ELF-1 (cell line): ENCODE results near the gene CKM.
A peak's percentile ranks its signal among the peaks of the same experiment; 100 is the strongest.

Experiments
- DNase-seq: peaks from one replicate; pipeline ENCODE4 v3.0.0-alpha.2; 2016; ENCODE audit warnings: low read depth, low spot score

Gene CKM

DNA sequence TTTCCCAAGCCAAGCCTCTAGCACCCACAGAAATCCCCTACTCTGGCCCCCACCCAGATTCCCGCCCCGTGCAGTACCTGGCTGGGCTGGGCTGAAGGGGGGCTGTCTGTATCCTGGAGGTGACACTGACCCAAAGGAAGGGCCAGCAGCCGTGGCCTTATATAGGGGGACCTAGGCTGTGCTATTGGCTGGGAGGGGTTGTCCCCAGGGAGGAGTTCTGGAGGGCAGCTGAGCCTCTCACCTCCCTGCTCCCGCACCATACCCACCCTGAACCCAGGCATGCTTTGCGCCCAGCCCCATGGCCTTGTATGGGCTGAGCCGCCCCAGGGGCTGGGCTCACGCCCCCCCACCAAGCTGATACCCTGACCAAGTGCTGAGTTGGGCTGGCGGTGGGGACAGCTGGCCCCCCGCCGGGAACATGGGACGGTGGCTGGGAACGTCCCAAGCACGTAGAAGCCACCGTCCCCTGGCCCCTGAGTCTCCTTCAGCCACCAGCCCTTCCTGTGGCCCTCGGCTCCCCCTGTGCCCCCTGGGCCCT, at the start of gene CKM:
TSS of gene CKM (minus strand) at position 132 of the 538 bp plus-strand sequence. CDS start 3,162 bp downstream, outside the sequence.
- no peak for DNase-seq

DNA sequence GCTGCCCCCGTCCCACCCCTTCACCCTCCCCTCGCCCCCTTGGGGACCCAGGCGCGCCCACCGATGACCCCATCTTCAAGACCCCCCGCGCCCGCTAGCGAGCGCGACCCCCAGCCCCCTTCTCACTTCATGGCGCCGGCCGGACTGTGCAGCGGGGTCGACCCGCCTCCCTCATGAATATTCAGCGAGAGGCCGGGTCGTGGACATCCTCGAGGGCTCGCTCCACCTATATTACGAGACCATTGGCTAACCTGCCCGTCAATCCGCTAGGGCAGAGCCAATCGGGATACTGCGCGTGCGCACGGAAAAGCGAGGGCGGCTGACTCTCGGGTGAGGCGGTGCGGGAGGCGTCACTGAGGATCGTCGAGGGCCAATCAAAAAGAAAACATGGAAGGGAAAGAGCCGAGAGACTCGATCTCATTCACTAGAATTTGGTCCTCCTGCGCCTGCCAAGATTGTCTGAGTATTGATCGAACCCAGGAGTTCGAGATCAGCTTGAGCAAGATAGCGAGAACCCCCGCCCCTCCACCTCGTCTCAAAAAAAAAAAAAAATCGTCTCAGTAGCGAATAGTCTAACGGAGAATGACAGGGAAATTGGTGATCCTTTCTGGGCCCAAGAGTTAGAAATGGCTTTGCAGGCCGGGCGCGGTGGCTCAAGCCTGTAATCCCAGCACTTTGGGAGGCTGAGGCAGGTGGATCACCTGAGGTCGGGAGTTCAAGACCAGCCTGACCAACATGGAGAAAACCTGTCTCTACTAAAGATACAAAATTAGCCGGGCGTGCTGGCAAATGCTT, 47.9 kb upstream of the CKM start, which contains the start of gene ERCC2:
TSS of gene ERCC2 (minus strand) at position 164 of the 795 bp plus-strand sequence. CDS start at position 131, 33 bp downstream.
- peak; percentile 99 for DNase-seq

DNA sequence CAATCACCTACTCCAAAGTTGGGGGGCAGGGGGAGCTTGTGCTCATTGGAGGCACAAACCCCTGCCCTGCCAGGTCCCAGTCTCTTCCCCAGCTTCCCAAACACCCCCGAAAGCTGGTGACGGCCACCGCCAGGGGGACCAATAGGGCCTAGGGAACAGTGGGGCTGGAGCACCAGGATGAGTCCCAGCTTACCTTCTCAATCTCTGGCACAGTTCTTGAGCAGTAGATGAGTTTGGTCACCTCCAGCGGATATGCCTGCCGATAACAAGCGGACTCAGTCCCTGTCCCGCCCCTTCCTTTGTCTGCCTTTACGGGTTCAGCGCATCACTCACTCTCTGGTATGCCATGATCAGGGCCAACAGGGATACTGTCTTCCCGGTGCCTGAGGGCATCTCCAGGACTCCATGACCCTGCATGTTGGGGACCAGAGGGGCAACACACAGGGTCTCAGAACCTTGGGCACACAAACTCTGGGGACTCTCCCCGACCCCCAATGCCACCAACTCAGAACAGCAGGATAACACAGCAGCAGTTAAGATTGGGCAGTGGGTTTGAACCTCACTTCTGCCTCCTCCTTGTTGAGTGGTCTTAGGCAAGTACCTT, 46.2 kb upstream of the CKM start:
- DNase-seq = peak; percentile 79

DNA sequence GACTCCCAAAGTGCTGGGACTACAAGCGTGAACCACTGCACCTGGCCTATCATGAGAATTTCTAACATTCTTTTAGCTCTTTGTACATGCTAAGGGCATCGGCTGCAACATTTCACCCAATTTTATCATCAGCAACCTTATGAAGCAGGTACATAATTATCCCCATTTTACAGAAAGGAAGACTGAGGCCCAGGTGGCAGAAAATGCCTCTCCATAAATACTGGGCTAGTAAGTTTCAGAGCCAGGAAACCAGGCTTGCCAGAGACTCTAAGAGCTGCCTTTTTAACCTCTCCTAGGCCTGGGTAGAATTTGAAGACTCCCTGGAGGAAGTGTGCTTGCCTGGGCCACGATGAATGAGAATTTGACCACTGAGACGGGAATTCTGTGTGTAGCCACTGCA, 45.5 kb upstream of the CKM start:
- DNase-seq = no peak

DNA sequence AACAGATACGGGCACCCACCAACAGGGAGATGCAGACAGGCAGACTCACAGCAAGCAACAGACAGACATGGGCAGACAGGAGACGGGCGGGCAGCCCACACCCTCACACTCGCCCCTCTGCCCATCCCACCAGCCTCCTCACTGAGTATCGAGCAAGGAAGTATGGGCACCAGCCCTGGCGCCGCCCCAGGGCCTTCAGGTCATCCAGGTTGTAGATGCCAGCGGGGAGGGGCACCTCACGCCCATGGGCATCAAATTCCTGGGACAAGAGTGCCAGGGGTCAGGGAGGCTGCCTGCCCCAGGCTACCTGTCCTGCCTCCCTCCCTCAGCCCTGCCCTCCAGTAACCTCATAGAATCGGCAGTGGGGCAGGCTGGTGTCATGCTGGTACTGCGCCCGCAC, 42.0 kb upstream of the CKM start:
- no peak for DNase-seq

DNA sequence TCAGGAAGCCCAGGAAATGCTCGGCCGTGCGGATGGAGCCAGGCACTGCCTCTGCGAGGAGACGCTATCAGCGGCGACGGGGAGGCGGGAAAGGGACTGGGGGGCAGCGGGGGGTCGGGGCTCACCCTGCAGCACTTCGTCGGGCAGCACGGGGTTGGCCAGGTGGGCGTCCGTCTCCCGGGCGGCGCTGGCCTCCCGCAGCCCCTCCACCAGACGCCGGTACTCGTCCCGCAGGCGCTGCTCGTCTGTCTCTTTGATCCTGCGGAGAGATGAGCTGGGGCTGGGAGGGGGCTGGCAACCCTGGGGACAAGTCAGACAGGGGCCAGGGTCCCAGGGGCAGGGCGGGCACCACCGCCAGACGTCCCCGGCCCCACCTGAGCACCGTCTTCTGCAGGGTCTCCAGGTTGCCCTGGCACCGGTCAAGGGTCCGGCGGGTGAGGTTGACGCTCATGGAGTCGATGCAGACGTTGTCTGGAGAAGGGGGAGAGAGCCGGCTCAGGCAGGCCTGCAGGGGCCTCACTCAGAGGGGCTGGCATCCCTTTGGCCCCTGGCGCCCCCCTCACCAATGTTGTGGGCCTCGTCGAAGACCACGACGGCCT, 41.3 kb upstream of the CKM start:
- DNase-seq = no peak

DNA sequence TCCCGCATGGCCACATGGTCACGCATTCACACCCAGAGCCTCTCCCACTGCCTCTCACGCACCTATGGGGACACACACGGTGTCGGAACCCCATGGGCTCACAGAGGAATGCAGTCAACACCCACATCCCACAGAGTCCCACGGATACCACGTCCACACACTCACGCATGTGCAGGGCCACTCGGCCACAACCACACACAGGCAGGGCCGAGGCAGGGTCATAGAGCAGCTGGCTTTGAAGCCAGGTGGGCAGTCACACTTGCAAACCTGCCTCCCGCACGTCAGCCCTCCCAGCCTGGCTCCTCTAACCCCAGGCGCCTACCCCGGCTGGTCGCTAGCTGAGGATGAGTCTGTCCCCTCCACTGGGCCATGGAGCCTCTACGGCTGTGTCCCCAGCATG, 39.6 kb upstream of the CKM start:
- DNase-seq = no peak

DNA sequence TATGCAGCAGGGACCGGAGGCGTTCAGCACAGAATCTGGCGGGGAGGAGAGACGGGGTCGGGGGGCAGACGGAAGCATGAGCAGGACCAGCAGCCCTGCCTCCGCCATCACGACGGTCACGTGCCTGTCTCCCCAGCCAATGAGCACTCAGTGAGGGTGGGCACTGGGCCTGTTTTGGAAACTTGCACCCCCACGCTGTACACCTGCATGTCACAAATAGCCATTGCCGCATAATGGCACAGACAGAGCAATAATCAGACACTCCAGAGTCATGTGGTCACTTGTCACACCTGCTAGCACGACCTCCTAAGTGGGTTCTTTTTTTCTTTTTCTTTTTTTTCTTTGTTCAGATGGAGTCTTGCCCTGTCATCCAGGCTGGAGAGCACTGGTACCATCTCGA, 38.9 kb upstream of the CKM start:
- no peak for DNase-seq

DNA sequence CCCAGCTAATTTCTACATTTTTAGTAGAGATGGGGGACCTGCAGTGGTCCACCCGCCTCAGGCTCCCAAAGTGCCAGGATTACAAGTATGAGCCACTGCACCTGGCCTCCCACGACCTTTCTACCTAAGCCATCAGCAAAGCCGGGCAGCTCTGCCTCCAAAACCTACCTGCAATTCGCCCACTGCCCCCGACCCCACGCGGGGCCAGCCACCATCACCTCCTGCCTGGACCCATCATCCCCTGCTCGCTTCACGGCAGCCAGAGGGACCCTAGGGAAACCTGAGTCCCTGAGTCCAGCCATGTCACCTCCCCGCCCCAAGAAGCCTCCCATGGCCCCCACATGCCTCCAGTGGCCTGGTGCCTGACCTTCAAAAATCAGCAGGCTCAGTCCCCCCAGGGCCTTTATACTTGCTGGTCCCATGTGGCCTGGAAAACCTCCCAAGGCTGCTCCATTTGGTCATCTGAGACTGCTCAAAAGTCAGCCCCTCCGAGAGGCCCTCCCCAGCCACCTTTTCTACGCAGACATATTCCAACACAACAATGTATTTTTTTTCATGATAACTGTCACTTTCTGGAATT, 35.6 kb upstream of the CKM start:
- no peak for DNase-seq

DNA sequence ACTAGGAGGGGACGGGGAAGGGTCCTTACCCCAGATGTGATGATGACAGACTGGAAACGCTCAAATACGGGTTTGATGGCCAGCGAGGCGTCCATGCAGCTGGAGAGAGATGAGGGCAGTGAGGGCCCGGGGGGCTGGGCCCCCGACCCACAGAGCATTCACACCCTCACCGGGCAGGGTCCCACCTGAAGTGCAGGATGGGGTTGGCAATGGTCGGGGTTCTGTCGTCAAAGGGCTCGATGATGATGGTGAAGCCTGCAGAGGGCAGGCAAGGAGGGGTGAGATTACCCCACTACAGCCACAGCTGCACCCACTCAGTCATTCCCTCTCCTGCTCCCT, 34.7 kb upstream of the CKM start:
- no peak for DNase-seq

DNA sequence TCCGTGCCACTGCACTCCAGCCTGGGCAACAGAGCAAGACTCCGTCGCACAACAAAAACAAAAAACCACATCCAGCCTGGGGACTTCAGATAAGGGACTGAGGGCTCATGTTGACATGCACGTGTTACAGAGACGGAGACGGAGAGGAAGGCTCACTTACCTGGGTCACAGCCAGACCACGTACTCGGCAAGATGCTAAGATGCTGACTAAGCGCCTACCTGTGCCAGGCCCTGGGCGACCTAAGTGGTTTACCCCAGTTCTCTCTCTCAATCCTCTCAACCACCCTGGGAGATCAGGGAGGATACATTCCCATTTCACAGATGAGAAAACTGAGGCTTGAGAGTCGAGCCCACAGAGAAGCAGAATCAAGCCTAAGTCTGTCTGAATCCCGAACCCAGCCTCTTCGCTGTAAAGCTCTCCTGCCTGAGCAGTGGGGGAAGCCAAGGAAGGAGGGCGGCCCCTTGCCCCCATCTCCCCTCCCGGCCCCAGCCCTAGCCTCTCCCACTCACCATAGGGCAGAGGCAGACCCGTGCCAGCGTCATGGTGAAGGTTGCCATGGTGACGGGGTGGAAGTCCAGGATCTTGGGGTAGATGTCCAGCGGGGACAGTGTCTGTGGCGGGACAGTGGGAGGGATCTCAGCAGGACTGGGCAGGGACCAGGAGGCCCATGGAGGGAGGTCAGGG, 34.2 kb upstream of the CKM start:
- DNase-seq = no peak

DNA sequence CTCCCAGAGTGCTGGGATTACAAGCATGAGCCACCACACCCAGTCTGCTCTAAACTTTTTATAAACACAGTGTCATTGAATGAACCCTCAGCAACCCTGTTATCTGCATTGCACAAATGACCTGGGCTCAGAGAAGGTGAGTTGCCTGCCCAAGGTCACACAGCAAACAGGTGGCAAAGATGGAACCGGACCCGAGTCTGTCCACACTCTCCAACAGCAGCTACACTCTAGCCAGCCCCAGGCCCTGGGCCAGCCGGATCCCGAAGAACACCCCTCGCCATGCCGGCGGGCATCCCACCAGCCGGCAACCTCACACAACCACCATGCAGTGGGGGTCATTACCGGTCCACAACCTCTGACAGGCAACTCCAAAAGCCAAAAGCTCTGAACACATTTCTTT, 33.2 kb upstream of the CKM start:
- DNase-seq = no peak

DNA sequence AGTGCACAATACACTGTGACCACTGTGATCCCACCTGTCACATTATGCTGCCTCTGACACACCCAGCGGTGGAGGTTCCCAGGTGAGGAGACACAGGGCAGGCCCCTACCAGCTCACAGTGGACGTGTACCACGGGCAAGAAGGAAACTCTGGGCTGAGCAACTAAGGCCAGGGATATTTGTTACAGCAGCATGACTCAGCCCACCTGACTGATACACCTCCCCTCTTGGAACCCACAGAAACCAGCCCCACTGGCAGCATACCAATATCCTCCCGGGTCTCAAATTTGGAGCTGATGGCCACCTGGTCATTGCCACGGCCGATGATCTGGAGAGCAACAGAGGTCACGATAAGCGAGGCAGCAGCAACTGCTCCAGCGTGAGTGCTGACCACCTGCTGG, 32.7 kb upstream of the CKM start:
- no peak for DNase-seq

DNA sequence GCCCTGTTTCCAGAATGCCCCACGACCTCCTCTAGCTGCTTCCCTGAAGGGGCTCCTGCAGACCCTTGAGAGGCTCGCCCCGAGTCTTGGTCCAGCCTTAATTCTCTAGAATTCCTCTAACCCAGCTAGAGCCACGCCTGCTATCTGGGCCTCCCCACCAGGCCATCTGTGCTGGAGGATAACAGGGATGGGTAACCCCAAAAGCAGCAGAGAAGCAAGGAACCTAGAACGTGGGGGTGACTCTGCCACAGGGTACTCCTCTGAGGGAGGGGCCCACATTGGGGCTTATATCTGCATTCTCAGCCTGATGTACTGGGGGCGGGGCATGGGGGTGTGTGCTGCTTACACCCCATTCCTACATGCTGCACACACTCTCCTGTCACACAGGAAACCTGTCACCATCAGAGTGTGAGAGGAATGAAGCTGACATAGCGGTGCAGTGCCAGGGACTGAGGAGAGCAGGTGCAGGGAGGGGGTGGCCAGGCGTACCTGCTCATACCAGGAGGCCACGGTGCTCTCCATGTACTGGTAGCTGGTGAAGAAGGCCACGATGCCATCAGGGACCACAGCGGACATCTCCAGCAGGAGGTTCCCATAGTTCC, 31.7 kb upstream of the CKM start:
- DNase-seq = no peak

DNA sequence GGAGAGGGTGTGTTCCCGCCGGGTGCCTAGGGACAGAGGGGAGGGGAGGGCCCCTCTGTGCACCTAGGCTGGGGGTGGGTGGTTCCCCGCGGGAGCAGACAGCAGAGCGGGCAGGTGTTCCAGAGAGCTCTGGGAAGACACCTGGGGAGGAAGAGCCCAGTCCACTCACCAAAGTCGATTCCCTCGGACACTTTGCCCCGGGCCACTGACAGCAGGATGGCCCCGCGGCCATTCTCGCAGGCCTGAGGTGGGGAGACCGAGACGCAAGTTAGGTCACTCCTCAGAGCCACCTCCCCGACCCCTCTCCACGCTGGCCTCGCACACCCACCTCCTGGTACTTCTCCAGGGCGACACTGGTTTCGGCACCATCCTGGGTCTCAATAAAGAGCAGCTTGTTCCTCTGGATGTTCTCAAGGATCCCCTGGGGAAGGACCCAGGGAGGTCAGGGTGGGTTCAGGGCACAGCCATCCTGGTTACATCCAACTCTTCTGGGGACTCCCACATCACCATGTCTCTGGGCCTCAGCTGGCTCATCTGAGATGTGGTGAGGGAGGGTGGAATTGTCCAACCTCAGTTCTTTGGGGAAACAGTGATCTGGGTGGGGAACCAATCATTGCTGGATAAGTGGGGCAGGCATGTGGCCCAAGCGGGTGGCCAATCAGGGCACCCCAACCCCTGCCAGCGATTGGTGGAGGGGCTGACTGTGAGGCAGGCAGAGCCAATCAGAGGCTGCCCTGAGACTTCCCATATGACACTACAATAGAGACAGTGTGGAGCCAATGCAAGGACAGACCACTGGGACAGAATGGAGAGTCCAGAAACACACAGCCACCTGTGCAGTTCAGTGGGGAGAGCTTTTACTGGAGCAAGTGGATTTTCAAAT, 30.5 kb upstream of the CKM start:
- no peak for DNase-seq

DNA sequence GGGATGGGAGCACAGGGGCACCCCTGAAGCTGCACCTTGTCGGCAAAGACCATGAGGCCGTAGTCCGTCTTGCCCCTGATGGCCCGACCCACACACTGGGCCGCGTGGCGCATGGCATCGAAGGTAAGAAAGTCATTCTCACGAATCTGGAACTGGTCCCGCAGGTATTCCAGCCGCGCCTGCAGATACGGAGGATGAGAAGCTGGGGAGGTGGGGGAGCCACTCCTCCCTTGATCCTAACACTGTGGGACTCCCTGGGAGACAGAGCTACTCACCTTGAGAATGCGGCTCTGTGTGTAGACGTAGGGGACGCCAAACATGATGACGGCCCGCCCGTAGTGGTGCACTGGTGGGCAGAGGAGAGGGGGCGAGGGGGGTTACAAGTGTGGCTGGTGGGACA, 29.8 kb upstream of the CKM start:
- no peak for DNase-seq

DNA sequence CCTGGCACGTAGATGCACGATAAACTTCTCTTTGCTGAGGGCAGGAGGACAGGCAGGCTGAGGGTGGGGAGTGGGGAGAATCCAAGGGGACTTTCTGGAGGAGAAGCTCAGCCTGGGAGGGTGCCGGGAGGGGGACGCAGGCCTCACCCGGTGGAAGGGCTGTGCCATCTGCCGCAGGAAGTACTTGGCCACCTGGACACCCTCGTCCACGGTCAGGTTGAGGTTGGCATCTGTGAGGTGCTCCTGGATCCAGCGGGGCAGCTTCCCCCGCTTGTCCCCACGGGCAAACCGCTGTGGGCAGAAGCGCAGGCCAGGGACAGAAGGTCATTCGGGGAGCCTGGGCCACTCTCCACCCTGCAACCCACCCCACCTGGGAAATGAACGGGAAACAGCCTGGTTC, 29.4 kb upstream of the CKM start:
- DNase-seq = no peak

DNA sequence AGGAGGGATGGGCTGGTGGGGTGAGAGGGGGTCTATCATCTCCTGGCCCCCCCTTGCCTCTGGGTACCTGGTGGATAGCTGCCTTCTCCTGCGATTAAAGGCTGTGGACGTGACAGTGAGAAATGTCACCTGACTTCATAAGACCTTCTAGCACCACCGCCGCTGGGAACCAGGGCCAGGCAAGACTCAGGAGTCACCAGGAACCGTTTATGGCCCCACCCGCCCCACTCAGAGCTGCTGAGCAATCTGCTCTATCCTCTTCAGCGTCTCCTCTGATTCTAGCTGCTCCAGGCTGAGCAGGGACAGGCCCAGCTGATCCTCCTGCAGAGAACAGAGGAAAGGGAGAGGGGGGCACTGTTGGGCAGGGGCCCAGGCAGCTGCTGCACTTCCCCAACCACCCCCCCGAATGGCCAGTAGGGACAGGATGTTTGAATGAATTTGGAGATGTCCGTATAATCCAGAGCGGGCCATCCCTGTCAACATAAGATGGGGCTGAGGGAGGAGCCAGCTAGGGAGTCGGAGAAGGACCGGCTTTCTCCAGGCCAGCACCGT, 28.8 kb upstream of the CKM start:
- DNase-seq = no peak

DNA sequence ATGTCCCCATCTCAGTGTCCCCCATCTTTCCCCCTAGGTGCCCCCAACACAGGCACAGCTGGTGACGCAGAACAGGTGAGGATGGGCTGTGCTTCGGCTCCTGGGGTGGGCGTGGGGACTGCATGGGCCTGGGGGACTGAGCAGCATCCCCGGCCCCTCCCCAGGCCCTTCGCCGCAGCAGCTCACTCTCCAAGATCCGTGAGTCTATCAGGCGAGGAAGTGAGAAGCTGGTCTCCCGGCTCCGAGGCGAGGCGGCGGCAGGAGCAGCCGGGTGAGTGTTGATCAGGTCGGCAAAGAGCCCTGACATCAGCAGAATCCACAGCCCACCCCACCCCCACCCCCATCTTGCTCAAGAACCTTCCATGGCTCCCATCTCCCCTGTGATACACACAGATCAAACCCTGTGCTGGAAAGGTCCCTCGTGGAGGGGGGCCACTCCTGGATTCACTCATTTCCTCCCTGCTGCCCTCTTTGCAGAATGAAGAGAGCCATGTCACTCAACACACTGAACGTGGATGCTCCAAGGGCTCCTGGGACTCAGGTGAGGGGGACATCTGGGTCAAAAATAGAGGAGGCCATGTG, 27.9 kb upstream of the CKM start:
- no peak for DNase-seq

DNA sequence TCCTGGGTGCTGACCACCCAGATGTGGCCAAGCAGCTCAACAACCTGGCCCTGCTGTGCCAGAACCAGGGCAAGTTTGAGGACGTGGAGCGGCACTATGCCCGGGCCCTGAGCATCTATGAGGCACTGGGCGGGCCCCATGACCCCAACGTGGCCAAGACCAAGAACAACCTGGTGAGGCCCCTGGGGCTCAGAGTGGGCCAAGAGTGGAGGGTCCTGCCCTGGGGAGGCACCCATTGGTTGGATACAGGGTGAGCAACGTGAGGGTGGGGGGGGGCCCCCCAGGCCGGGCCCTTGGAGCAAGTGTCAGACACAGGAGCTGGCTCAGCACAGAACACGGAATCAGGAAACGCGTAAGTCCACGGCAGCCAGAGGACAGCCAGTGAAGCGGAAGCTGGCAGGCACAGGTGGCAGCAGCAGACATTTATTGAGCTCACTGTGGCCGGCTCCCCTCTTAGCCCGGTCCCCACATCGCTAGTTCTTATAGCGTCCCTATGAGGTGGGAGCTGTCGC, 26.8 kb upstream of the CKM start:
- no peak for DNase-seq
